GM12873 (cell line): ENCODE data around the gene SPG7.

Experiments used
- CTCF ChIP-seq: IDR thresholded peaks from 2 replicates; pipeline ENCODE4 v1.5.1; 2012; ENCODE audit warnings: low read depth, mild to moderate bottlenecking, moderate library complexity, low read length, control low read depth; ENCODE audit not compliant: insufficient read depth; ENCODE audit errors: missing control alignments

The SPG7 gene

GRCh38 chr16:89490439-89491237 is 17.6 kb upstream of the SPG7 start, which contains the start of gene ANKRD11:
Gene ANKRD11 (minus strand): TSS chr16:89490561. CDS start chr16:89317019, 173,542 bp downstream.
- TF ChIP-seq CTCF: no peak

GRCh38 chr16:89491238-89491869 is 16.8 kb upstream of the SPG7 start:
- no peak for TF ChIP-seq CTCF

GRCh38 chr16:89491974-89492687 is 16.1 kb upstream of the SPG7 start:
- TF ChIP-seq CTCF: no peak

GRCh38 chr16:89493776-89494175 is 14.4 kb upstream of the SPG7 start:
- TF ChIP-seq CTCF: no peak

- TF ChIP-seq CTCF: no peak
These were observed 13.1 kb upstream of the SPG7 start for GRCh38 chr16:89495121-89495520.

GRCh38 chr16:89498839-89499238 is 9.4 kb upstream of the SPG7 start:
- no peak for TF ChIP-seq CTCF

GRCh38 chr16:89499767-89500166 is 8.4 kb upstream of the SPG7 start:
- no peak for TF ChIP-seq CTCF
